Liver (tissue), 3 donors: ENCODE measurements around the gene BCL2L13.

ENCODE experiments used
- CTCF ChIP-seq: fragments of 150-350 bp; IDR thresholded peaks from 2 replicates; pipeline ENCODE4 v1.5.1; 2017; ENCODE audit warnings: improper control_type of control experiment, low read depth, low read length; ENCODE audit not compliant: missing input control
- GABPA ChIP-seq, 2 donors: IDR thresholded peaks in 1 of 2; conservative IDR thresholded peaks in 1 of 2; 2 replicates each; pipeline ENCODE4 v1.6.1; 2016; ENCODE audit warnings: antibody characterized with exemption in 2 of 2, mild to moderate bottlenecking in 1 of 2, moderate library complexity in 1 of 2
- HNF4G ChIP-seq: IDR thresholded peaks from 2 replicates; pipeline ENCODE4 v1.6.1; 2016; ENCODE audit warnings: antibody characterized with exemption
- JUND ChIP-seq, 2 donors: IDR thresholded peaks; 2 replicates each; pipeline ENCODE4 v1.6.1; 2016; ENCODE audit warnings: antibody characterized with exemption in 2 of 2
- MAX ChIP-seq: IDR thresholded peaks from 2 replicates; pipeline ENCODE4 v1.6.1; 2016; ENCODE audit warnings: antibody characterized with exemption
- RAD21 ChIP-seq, 2 donors: IDR thresholded peaks; 2 replicates each; pipeline ENCODE4 v1.6.1; 2016; ENCODE audit warnings: antibody characterized with exemption in 2 of 2, mild to moderate bottlenecking in 2 of 2
- SP1 ChIP-seq: IDR thresholded peaks from 2 replicates; pipeline ENCODE4 v1.6.1; 2018; ENCODE audit warnings: antibody characterized with exemption, mild to moderate bottlenecking
- TAF1 ChIP-seq: conservative IDR thresholded peaks from 2 replicates; pipeline ENCODE4 v1.6.1; 2016; ENCODE audit warnings: antibody characterized with exemption, mild to moderate bottlenecking
- YY1 ChIP-seq: IDR thresholded peaks from 2 replicates; pipeline ENCODE4 v1.6.1; 2016; ENCODE audit warnings: antibody characterized with exemption, mild to moderate bottlenecking
- ZBTB33 ChIP-seq: IDR thresholded peaks from 2 replicates; pipeline ENCODE4 v1.6.1; 2016; ENCODE audit warnings: antibody characterized with exemption
- TF ChIP-seq, protein P1 (sequence below): IDR thresholded peaks from 2 replicates; pipeline ENCODE4 v1.6.1; 2016; ENCODE audit warnings: antibody characterized with exemption
- donor health status: healthy.
- donor health status: healthy.

DNA sequence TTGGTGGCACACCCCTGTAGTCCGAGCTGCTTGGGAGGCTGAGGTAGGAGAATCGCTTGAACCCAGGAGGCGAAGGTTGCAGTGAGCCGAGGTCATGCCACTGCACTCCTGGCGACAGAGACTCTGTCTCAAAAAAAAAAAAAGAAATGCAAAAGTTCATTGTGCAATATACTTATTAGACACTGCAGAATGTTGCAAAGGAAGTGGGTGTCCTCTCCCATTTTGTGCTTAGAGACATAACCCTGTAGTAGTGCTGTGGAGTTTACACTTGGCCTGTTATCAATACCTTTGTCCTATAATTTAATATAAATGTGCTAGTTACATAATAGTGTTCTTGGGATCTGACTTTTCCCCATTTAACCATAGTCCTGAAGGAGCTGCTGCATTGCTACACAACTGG lies 9.4 kb downstream of the BCL2L13 start:
- TF ChIP-seq CTCF (no peak), TAF1 (no peak), SP1 (no peak), MAX (no peak), RAD21 (IDR thresholded peaks at IDR 0.05) (no peak), HNF4G (no peak), ZBTB33 (no peak), YY1 (no peak), JUND (IDR thresholded peaks at IDR 0.05) (no peak), GABPA (IDR thresholded peaks at IDR 0.05 in 1 of 2, conservative IDR thresholded peaks at IDR 0.05 in 1 of 2) (no peak)
- TF ChIP-seq, protein P1, sequence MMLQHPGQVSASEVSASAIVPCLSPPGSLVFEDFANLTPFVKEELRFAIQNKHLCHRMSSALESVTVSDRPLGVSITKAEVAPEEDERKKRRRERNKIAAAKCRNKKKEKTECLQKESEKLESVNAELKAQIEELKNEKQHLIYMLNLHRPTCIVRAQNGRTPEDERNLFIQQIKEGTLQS: no peak
